ENCODE measurements around the gene KLHL5.

DNA sequence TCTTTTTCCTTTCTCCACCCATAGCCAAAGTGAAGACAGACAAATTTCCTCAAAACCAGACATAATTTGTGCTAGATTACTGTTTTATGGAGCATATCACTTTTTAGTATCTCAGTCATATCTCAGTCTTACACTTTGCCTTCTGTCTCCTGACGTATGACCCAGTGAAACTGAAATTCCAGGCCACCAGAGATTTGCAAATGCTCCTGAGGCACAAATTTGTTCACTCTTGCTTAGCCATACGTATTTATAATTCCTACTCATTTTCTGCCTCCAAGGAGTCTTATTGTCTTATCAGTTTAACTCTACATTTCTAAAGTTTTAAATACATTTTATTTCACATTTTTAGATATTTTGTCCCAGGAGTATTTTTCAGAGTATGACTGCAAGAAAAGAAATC lies 39.8 kb upstream of the KLHL5 start:
- no peak for TF ChIP-seq POLR2AphosphoS5 (IDR thresholded peaks at IDR 0.05; ENCODE audit: borderline replicate concordance, low read depth, low read length)
- no peak for TF ChIP-seq FOXP2 (optimal IDR thresholded peaks at IDR 0.05; ENCODE audit: control extremely low read depth, extremely low read length, insufficient read depth)
- no peak for TF ChIP-seq EZH2 (IDR thresholded peaks at IDR 0.05)
